Left lung (tissue), 10 donors: ENCODE results near the gene CSN1S1. TPM values are rescaled to one million over a fixed set of nuclear protein-coding genes. Genes with fewer than 3 reads are reported as not detected.

Experiments used
- ATAC-seq: fragments of 200-7000 bp; cut with Tn5 transposase; one replicate; pipeline ENCODE4 v1.9.1; 2020; ENCODE audit warnings: moderate library complexity
- DNase-seq, 4 donors: peaks; one replicate each; pipeline ENCODE4 v3.0.0-alpha.2; 2013 to 2020
- H3K27ac ChIP-seq, 2 donors: fragments of 200-600 bp; sonication (generic) in 1 of 2; one replicate each; pipeline versions ENCODE4 v1.5.0 to v1.8.0; 2020 to 2021
- H3K27me3 ChIP-seq, 2 donors: fragments of 200-600 bp; sonication (generic) in 1 of 2; one replicate each; pipeline versions ENCODE4 v1.5.0 to v1.8.0; 2020 to 2021
- H3K36me3 ChIP-seq, 2 donors: fragments of 200-600 bp; sonication (generic) in 1 of 2; one replicate each; pipeline versions ENCODE4 v1.5.0 to v1.8.0; 2020 to 2021
- H3K4me1 ChIP-seq, 2 donors: fragments of 200-600 bp; one replicate each; pipeline ENCODE4 v1.8.0; 2021
- H3K4me3 ChIP-seq, 2 donors: fragments of 200-600 bp; sonication (generic) in 1 of 2; one replicate each; pipeline versions ENCODE4 v1.5.0 to v1.8.0; 2020 to 2021; ENCODE audit warnings: mild to moderate bottlenecking in 1 of 2
- H3K9me3 ChIP-seq, 2 donors: fragments of 200-600 bp; sonication (generic) in 1 of 2; one replicate each; pipeline versions ENCODE4 v1.5.0 to v1.8.0; 2020 to 2021
- intact Hi-C, 2 donors: fragments of 100-400 bp; cut with DNase I; formaldehyde crosslinking; loops; one replicate each; pipeline versions ENCODE4 v1.11.2 to v1.14.2; 2022
- polyA plus RNA-seq, 6 donors: library from polyadenylated mRNA; unstranded; fragments of 120-200 nt; gene quantifications; one replicate each; pipeline ENCODE4 v1.2.1, GENCODE V29; 2013; ENCODE audit not compliant: insufficient read length in 6 of 6
- total RNA-seq, 2 donors: library from RNA; stranded (reverse); fragmentation: NEBNext Ultra II Directional; extraction: Animal tissue kit (Norgen Biotek cat#: 25700); gene quantifications; one replicate each; pipeline ENCODE4 v1.2.1, GENCODE V29; 2021
- TF ChIP-seq, protein P1 (sequence below), 2 donors: fragments of 200-600 bp; sonication (generic) in 1 of 2; IDR thresholded peaks; one replicate each; pipeline versions ENCODE4 v1.5.0 to v1.8.0; 2021; ENCODE audit warnings: antibody characterized with exemption in 2 of 2
- donor health status: DM: no; HTN: yes; CAD: no.
- donor health status: DM: no; HTN: no; CAD: no.

CSN1S1 gene
- total and polyA plus RNA-seq, 8 donors, result not detected

DNA sequence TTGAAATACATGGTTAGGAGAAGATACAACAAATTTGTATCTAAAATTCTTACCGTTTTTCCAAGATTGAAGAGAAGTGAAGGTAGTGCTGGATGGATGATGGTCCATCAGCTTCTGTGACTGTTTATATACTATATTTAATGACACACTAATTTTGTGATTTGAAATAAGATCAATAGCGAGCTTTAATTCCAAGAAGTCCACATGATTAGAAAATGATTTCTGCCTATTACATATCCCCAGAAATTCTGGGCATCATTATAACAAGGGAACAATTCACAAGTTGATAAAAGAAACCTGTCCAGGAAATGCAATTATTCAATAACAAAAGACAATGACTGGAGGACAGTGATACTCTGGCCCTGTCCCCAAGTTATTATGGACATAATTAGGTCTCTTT, 34.8 kb downstream of the CSN1S1 start, which contains the start of gene CSN2:
CSN2 (minus strand) TSS at position 101 of the 400 bp plus-strand sequence. CDS start 4,733 bp downstream, outside the sequence.
- Histone ChIP-seq H3K36me3 (no peaks in the 10 kb centered on the region), H3K4me1 (no peaks in the 10 kb centered on the region), H3K9me3 (no peaks in the 10 kb centered on the region), H3K4me3 (no peak within 1 kb of the TSS), H3K27ac (no peak within 1 kb of the TSS), H3K27me3 (no peaks in the 10 kb centered on the region)
- intact Hi-C loops, result no loop called here
- TF ChIP-seq, protein P1, sequence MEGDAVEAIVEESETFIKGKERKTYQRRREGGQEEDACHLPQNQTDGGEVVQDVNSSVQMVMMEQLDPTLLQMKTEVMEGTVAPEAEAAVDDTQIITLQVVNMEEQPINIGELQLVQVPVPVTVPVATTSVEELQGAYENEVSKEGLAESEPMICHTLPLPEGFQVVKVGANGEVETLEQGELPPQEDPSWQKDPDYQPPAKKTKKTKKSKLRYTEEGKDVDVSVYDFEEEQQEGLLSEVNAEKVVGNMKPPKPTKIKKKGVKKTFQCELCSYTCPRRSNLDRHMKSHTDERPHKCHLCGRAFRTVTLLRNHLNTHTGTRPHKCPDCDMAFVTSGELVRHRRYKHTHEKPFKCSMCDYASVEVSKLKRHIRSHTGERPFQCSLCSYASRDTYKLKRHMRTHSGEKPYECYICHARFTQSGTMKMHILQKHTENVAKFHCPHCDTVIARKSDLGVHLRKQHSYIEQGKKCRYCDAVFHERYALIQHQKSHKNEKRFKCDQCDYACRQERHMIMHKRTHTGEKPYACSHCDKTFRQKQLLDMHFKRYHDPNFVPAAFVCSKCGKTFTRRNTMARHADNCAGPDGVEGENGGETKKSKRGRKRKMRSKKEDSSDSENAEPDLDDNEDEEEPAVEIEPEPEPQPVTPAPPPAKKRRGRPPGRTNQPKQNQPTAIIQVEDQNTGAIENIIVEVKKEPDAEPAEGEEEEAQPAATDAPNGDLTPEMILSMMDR (IDR thresholded peaks at IDR 0.05), result no peak
- no peak for DNase-seq
- ATAC-seq, result no peak

DNA sequence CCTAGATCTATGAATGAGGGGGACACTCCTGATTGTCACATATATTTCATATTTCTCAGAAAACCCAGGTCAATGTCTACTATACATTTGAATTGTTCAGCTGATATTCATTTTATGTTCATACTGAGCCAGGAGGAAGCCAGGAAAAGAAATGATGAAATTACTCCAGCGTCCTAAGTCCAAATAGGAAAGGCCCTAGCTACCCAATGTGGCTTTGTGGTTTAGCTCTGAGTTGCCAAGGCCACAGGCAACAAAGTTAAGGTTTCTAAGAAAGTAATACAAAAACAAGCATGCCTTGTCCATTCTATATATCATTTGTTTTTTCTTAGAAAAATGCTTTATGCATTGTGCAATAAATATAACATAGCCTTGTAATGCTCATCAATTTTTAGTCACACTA, 39.2 kb downstream of the CSN1S1 start:
- no peaks in the 10 kb centered on the region for H3K27me3 ChIP-seq
- H3K27ac ChIP-seq, result no peak overlapping the region
- H3K9me3 ChIP-seq, result no peaks in the 10 kb centered on the region
- no peak for DNase-seq
- H3K4me3 ChIP-seq, result no peak overlapping the region
- H3K36me3 ChIP-seq, result no peaks in the 10 kb centered on the region
- no peak for ATAC-seq
- intact Hi-C loops, result no loop called here
- TF ChIP-seq, protein P1 (IDR thresholded peaks at IDR 0.05), result no peak
- H3K4me1 ChIP-seq, result no peaks in the 10 kb centered on the region

DNA sequence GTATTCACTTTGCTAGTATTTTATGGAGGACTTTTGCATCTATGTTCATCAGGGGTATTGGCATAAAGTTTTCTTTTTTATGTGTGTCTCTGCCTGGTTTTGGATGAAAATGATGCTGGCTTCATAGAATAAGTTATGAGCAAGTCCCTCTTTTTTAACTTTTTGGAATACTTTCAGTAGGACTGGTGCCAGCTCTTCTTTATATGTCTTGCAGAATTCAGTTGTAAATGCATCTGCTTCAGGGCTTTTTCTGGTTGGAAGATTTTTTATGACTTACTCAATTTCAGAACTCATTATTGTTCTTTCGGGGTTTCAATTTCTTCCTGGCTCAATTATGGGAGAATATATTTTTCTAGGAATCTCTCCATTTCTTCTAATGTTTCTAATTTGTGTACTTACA, 43.8 kb downstream of the CSN1S1 start:
- ATAC-seq, result no peak
- TF ChIP-seq, protein P1 (IDR thresholded peaks at IDR 0.05), result no peak
- H3K27ac ChIP-seq, result no peak overlapping the region
- no peaks in the 10 kb centered on the region for H3K4me1 ChIP-seq
- no peaks in the 10 kb centered on the region for H3K9me3 ChIP-seq
- no peaks in the 10 kb centered on the region for H3K36me3 ChIP-seq
- intact Hi-C loops, result no loop called here
- no peak overlapping the region for H3K4me3 ChIP-seq
- DNase-seq, result peak in 1 of 4 donors; percentile 18
- H3K27me3 ChIP-seq, result no peaks in the 10 kb centered on the region

DNA sequence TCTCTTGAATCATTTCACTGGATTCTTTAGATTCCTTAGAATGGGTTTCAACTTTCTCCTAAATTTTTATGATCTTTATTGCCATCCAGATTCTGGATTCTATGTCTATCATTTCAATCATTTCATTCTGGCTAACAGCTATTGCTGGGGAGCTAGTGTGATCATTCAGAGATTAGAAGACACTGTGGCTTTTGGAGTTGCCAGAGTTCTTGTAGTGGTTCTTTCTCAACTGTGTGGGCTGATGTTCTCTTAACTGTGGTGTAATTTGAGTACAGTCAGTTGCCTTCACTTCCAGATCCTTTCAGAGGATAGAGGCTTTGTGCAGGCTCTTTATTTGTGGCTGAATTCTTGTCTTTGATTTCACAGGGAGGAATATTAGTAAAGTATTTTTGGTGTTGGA, 46.7 kb downstream of the CSN1S1 start:
- Histone ChIP-seq H3K36me3 (no peaks in the 10 kb centered on the region), H3K27me3 (no peaks in the 10 kb centered on the region), H3K27ac (no peak overlapping the region), H3K9me3 (no peaks in the 10 kb centered on the region), H3K4me3 (no peak overlapping the region), H3K4me1 (no peaks in the 10 kb centered on the region)
- intact Hi-C loops, result no loop called here
- DNase-seq, result no peak
- no peak for ATAC-seq
- TF ChIP-seq, protein P1 (IDR thresholded peaks at IDR 0.05), result no peak

DNA sequence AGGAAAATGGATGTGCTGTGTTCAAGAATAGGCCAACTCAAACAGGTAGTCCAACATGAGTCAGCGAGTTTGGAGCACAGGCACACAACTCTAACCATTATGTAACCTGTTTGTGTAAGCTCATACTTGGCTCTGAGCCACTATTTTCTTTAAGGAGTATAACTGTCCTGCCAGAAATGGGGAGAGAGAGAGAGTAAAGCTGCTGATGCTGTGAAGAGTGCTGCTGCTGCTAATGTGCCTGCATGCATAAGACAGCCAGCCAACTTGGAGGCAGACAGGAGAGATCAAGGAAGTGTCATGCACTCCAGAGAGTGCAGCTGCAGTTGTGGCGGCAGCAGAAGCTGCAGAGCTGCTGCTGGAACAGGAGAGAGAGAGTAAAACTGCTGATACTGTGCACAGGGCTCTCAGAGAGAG, 53.2 kb downstream of the CSN1S1 start:
- H3K9me3 ChIP-seq, result no peaks in the 10 kb centered on the region
- peak in 2 of 4 donors; percentile 29 to 64 for DNase-seq
- H3K4me1 ChIP-seq, result no peaks in the 10 kb centered on the region
- no peak overlapping the region for H3K4me3 ChIP-seq
- TF ChIP-seq, protein P1 (IDR thresholded peaks at IDR 0.05), result no peak
- H3K36me3 ChIP-seq, result no peaks in the 10 kb centered on the region
- peak; percentile 83 for ATAC-seq
- no peaks in the 10 kb centered on the region for H3K27me3 ChIP-seq
- intact Hi-C loops, result no loop called here
- no peak overlapping the region for H3K27ac ChIP-seq
